Measurements from ENCODE around the gene PRKN.

PRKN gene

GRCh38 chr6:162388383-162388777 is 339.2 kb downstream of the PRKN start:
- no peaks in the 10 kb centered on the region for H3K27me3 ChIP-seq (ENCODE audit: control insufficient read depth in 1 of 2, insufficient read depth in 2 of 2, low read length in 2 of 2)
- no peaks in the 10 kb centered on the region for H3K36me3 ChIP-seq (ENCODE audit: control insufficient read depth in 1 of 2, insufficient read depth in 2 of 2, low read length in 2 of 2)
- H3K9me3 ChIP-seq (ENCODE audit: control insufficient read depth in 1 of 2, low read length in 2 of 2): no peaks in the 10 kb centered on the region
- H3K4me3 ChIP-seq (ENCODE audit: low read depth in 1 of 2, low read length in 2 of 2): no peak overlapping the region
- no peak overlapping the region for H3K9ac ChIP-seq (ENCODE audit: low read depth in 1 of 2, low read length in 2 of 2)
- no peaks in the 10 kb centered on the region for H3K4me1 ChIP-seq (ENCODE audit: control insufficient read depth in 1 of 2, insufficient read depth in 2 of 2, low read length in 2 of 2)
- H3K27ac ChIP-seq (ENCODE audit: low read depth, low read length): no peak overlapping the region

GRCh38 chr6:162387718-162388382 is 339.7 kb downstream of the PRKN start:
- Histone ChIP-seq H3K4me1 (ENCODE audit: control insufficient read depth in 1 of 2, insufficient read depth in 2 of 2, low read length in 2 of 2) (no peaks in the 10 kb centered on the region), H3K9me3 (ENCODE audit: control insufficient read depth in 1 of 2, low read length in 2 of 2) (no peaks in the 10 kb centered on the region), H3K27me3 (ENCODE audit: control insufficient read depth in 1 of 2, insufficient read depth in 2 of 2, low read length in 2 of 2) (no peaks in the 10 kb centered on the region), H3K4me3 (ENCODE audit: low read depth in 1 of 2, low read length in 2 of 2) (no peak overlapping the region), H3K36me3 (ENCODE audit: control insufficient read depth in 1 of 2, insufficient read depth in 2 of 2, low read length in 2 of 2) (no peaks in the 10 kb centered on the region), H3K9ac (ENCODE audit: low read depth in 1 of 2, low read length in 2 of 2) (no peak overlapping the region), H3K27ac (ENCODE audit: low read depth, low read length) (no peak overlapping the region)

- H3K9ac ChIP-seq (ENCODE audit: low read depth in 1 of 2, low read length in 2 of 2): no peak overlapping the region
- H3K4me3 ChIP-seq (ENCODE audit: low read depth in 1 of 2, low read length in 2 of 2): no peak overlapping the region
- H3K27ac ChIP-seq (ENCODE audit: low read depth, low read length): no peak overlapping the region
- H3K4me1 ChIP-seq (ENCODE audit: control insufficient read depth in 1 of 2, insufficient read depth in 2 of 2, low read length in 2 of 2): no peaks in the 10 kb centered on the region
- H3K9me3 ChIP-seq (ENCODE audit: control insufficient read depth in 1 of 2, low read length in 2 of 2): no peaks in the 10 kb centered on the region
- no peaks in the 10 kb centered on the region for H3K27me3 ChIP-seq (ENCODE audit: control insufficient read depth in 1 of 2, insufficient read depth in 2 of 2, low read length in 2 of 2)
- no peaks in the 10 kb centered on the region for H3K36me3 ChIP-seq (ENCODE audit: control insufficient read depth in 1 of 2, insufficient read depth in 2 of 2, low read length in 2 of 2)
Observed at GRCh38 chr6:162385980-162386379, 341.6 kb downstream of the PRKN start.

GRCh38 chr6:162379757-162380409 is 347.7 kb downstream of the PRKN start:
- Histone ChIP-seq H3K9ac (ENCODE audit: low read depth in 1 of 2, low read length in 2 of 2) (no peak overlapping the region), H3K4me3 (ENCODE audit: low read depth in 1 of 2, low read length in 2 of 2) (no peak overlapping the region), H3K4me1 (ENCODE audit: control insufficient read depth in 1 of 2, insufficient read depth in 2 of 2, low read length in 2 of 2) (no peaks in the 10 kb centered on the region), H3K27ac (ENCODE audit: low read depth, low read length) (no peak overlapping the region), H3K27me3 (ENCODE audit: control insufficient read depth in 1 of 2, insufficient read depth in 2 of 2, low read length in 2 of 2) (no peaks in the 10 kb centered on the region), H3K9me3 (ENCODE audit: control insufficient read depth in 1 of 2, low read length in 2 of 2) (no peaks in the 10 kb centered on the region), H3K36me3 (ENCODE audit: control insufficient read depth in 1 of 2, insufficient read depth in 2 of 2, low read length in 2 of 2) (no peaks in the 10 kb centered on the region)

- no peak overlapping the region for H3K27ac ChIP-seq (ENCODE audit: low read depth, low read length)
- H3K27me3 ChIP-seq (ENCODE audit: control insufficient read depth in 1 of 2, insufficient read depth in 2 of 2, low read length in 2 of 2): no peaks in the 10 kb centered on the region
- H3K9me3 ChIP-seq (ENCODE audit: control insufficient read depth in 1 of 2, low read length in 2 of 2): no peaks in the 10 kb centered on the region
- no peaks in the 10 kb centered on the region for H3K4me1 ChIP-seq (ENCODE audit: control insufficient read depth in 1 of 2, insufficient read depth in 2 of 2, low read length in 2 of 2)
- H3K36me3 ChIP-seq (ENCODE audit: control insufficient read depth in 1 of 2, insufficient read depth in 2 of 2, low read length in 2 of 2): no peaks in the 10 kb centered on the region
- H3K4me3 ChIP-seq (ENCODE audit: low read depth in 1 of 2, low read length in 2 of 2): no peak overlapping the region
- H3K9ac ChIP-seq (ENCODE audit: low read depth in 1 of 2, low read length in 2 of 2): no peak overlapping the region
Observed at GRCh38 chr6:162377735-162378134, 349.8 kb downstream of the PRKN start.

GRCh38 chr6:162373868-162374267 is 353.7 kb downstream of the PRKN start:
- Histone ChIP-seq H3K27ac (ENCODE audit: low read depth, low read length) (no peak overlapping the region), H3K36me3 (ENCODE audit: control insufficient read depth in 1 of 2, insufficient read depth in 2 of 2, low read length in 2 of 2) (no peaks in the 10 kb centered on the region), H3K27me3 (ENCODE audit: control insufficient read depth in 1 of 2, insufficient read depth in 2 of 2, low read length in 2 of 2) (no peaks in the 10 kb centered on the region), H3K4me1 (ENCODE audit: control insufficient read depth in 1 of 2, insufficient read depth in 2 of 2, low read length in 2 of 2) (no peaks in the 10 kb centered on the region), H3K9me3 (ENCODE audit: control insufficient read depth in 1 of 2, low read length in 2 of 2) (no peaks in the 10 kb centered on the region), H3K9ac (ENCODE audit: low read depth in 1 of 2, low read length in 2 of 2) (no peak overlapping the region), H3K4me3 (ENCODE audit: low read depth in 1 of 2, low read length in 2 of 2) (no peak overlapping the region)

GRCh38 chr6:162373192-162373591 is 354.4 kb downstream of the PRKN start:
- Histone ChIP-seq H3K9me3 (ENCODE audit: control insufficient read depth in 1 of 2, low read length in 2 of 2) (no peaks in the 10 kb centered on the region), H3K27ac (ENCODE audit: low read depth, low read length) (no peak overlapping the region), H3K4me1 (ENCODE audit: control insufficient read depth in 1 of 2, insufficient read depth in 2 of 2, low read length in 2 of 2) (no peaks in the 10 kb centered on the region), H3K36me3 (ENCODE audit: control insufficient read depth in 1 of 2, insufficient read depth in 2 of 2, low read length in 2 of 2) (no peaks in the 10 kb centered on the region), H3K4me3 (ENCODE audit: low read depth in 1 of 2, low read length in 2 of 2) (no peak overlapping the region), H3K27me3 (ENCODE audit: control insufficient read depth in 1 of 2, insufficient read depth in 2 of 2, low read length in 2 of 2) (no peaks in the 10 kb centered on the region), H3K9ac (ENCODE audit: low read depth in 1 of 2, low read length in 2 of 2) (no peak overlapping the region)

- Histone ChIP-seq H3K4me1 (ENCODE audit: control insufficient read depth in 1 of 2, insufficient read depth in 2 of 2, low read length in 2 of 2) (no peaks in the 10 kb centered on the region), H3K9me3 (ENCODE audit: control insufficient read depth in 1 of 2, low read length in 2 of 2) (no peaks in the 10 kb centered on the region), H3K27me3 (ENCODE audit: control insufficient read depth in 1 of 2, insufficient read depth in 2 of 2, low read length in 2 of 2) (no peaks in the 10 kb centered on the region), H3K36me3 (ENCODE audit: control insufficient read depth in 1 of 2, insufficient read depth in 2 of 2, low read length in 2 of 2) (no peaks in the 10 kb centered on the region), H3K27ac (ENCODE audit: low read depth, low read length) (no peak overlapping the region), H3K9ac (ENCODE audit: low read depth in 1 of 2, low read length in 2 of 2) (no peak overlapping the region), H3K4me3 (ENCODE audit: low read depth in 1 of 2, low read length in 2 of 2) (no peak overlapping the region)
Observed at GRCh38 chr6:162372106-162372505, 355.5 kb downstream of the PRKN start.

GRCh38 chr6:162371121-162371520 is 356.4 kb downstream of the PRKN start:
- Histone ChIP-seq H3K9me3 (ENCODE audit: control insufficient read depth in 1 of 2, low read length in 2 of 2) (no peaks in the 10 kb centered on the region), H3K4me3 (ENCODE audit: low read depth in 1 of 2, low read length in 2 of 2) (no peak overlapping the region), H3K4me1 (ENCODE audit: control insufficient read depth in 1 of 2, insufficient read depth in 2 of 2, low read length in 2 of 2) (no peaks in the 10 kb centered on the region), H3K36me3 (ENCODE audit: control insufficient read depth in 1 of 2, insufficient read depth in 2 of 2, low read length in 2 of 2) (no peaks in the 10 kb centered on the region), H3K9ac (ENCODE audit: low read depth in 1 of 2, low read length in 2 of 2) (no peak overlapping the region), H3K27ac (ENCODE audit: low read depth, low read length) (no peak overlapping the region), H3K27me3 (ENCODE audit: control insufficient read depth in 1 of 2, insufficient read depth in 2 of 2, low read length in 2 of 2) (no peaks in the 10 kb centered on the region)

GRCh38 chr6:162369091-162369490 is 358.5 kb downstream of the PRKN start:
- no peaks in the 10 kb centered on the region for H3K4me1 ChIP-seq (ENCODE audit: control insufficient read depth in 1 of 2, insufficient read depth in 2 of 2, low read length in 2 of 2)
- no peak overlapping the region for H3K27ac ChIP-seq (ENCODE audit: low read depth, low read length)
- no peaks in the 10 kb centered on the region for H3K27me3 ChIP-seq (ENCODE audit: control insufficient read depth in 1 of 2, insufficient read depth in 2 of 2, low read length in 2 of 2)
- H3K36me3 ChIP-seq (ENCODE audit: control insufficient read depth in 1 of 2, insufficient read depth in 2 of 2, low read length in 2 of 2): no peaks in the 10 kb centered on the region
- H3K4me3 ChIP-seq (ENCODE audit: low read depth in 1 of 2, low read length in 2 of 2): no peak overlapping the region
- no peak overlapping the region for H3K9ac ChIP-seq (ENCODE audit: low read depth in 1 of 2, low read length in 2 of 2)
- no peaks in the 10 kb centered on the region for H3K9me3 ChIP-seq (ENCODE audit: control insufficient read depth in 1 of 2, low read length in 2 of 2)
